ENCODE measurements around the gene TTC28. TPM values are rescaled to one million over a fixed set of nuclear protein-coding genes. Genes with fewer than 3 reads are reported as not detected.

Gene TTC28
- polyA plus RNA-seq, 3 donors from 2014 or later, result 0.03 to 0.65 TPM; not detected in 1

- no peaks in the 10 kb centered on the region for H3K36me3 Mint-ChIP-seq
- peaks cover 0 to 6% (median 3%) of the 10 kb centered on the region in 3 donors for H3K27me3 Mint-ChIP-seq (ENCODE audit: low read depth in 3 of 3)
- H3K4me3 Mint-ChIP-seq, result no peak overlapping the region
- DNase-seq, result no peak
- no peaks in the 10 kb centered on the region for H3K4me1 Mint-ChIP-seq
- no peak overlapping the region for H3K27ac Mint-ChIP-seq
- no peaks in the 10 kb centered on the region for H3K9me3 Mint-ChIP-seq
Measured at GRCh38 chr22:28259774-28260312, 419.8 kb downstream of the TTC28 start.

DNA sequence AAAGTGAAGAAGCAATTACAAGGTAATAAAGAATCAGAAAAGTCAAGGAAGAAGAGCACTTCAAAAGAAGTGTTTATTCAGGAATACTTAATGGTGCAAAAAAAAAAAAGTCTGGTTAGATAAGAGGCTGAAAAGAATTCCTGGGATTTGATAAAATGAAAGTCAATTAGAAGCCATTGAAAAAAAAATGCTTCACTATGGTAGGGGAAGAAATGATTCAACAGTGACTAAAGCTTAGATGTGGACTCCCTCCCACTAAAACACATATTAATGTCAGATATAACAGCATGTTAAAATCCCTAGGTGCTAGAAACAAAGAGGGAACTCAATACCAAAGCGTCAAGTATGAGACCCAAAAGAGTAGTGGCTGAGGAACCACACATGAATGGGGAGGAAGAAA, 425.2 kb downstream of the TTC28 start:
- H3K9me3 Mint-ChIP-seq, result no peaks in the 10 kb centered on the region
- no peak overlapping the region for H3K4me3 Mint-ChIP-seq
- peaks cover 0 to 4% (median 4%) of the 10 kb centered on the region in 3 donors for H3K27me3 Mint-ChIP-seq (ENCODE audit: low read depth in 3 of 3)
- no peaks in the 10 kb centered on the region for H3K4me1 Mint-ChIP-seq
- no peak overlapping the region for H3K27ac Mint-ChIP-seq
- H3K36me3 Mint-ChIP-seq, result no peaks in the 10 kb centered on the region
- DNase-seq, result no peak

DNA sequence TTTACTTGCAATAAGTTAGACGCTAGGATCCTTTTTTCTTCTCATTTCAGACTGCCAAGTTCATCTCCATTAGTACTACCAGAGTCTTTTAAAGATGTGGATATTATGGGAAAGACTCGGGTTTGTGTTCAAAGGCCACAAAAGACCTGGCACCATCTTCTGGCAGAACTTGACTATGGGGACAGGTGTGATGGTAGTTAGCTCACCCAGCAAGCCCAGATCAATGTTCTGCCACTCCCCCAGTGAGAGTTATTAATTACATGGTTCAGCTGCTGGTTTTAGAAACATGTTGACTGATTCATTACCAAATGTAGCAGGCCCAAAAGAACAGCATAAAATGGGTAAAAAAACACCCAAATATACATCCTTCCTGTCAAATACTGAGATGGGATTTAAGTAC, 427.1 kb downstream of the TTC28 start:
- no peaks in the 10 kb centered on the region for H3K4me1 Mint-ChIP-seq
- H3K4me3 Mint-ChIP-seq, result no peak overlapping the region
- peaks cover 0 to 4% (median 4%) of the 10 kb centered on the region in 3 donors for H3K27me3 Mint-ChIP-seq (ENCODE audit: low read depth in 3 of 3)
- H3K27ac Mint-ChIP-seq, result no peak overlapping the region
- no peaks in the 10 kb centered on the region for H3K36me3 Mint-ChIP-seq
- DNase-seq, result no peak
- no peaks in the 10 kb centered on the region for H3K9me3 Mint-ChIP-seq

- Mint-ChIP-seq H3K27ac (no peak overlapping the region), H3K36me3 (no peaks in the 10 kb centered on the region), H3K4me1 (no peaks in the 10 kb centered on the region), H3K4me3 (no peak overlapping the region), H3K9me3 (no peaks in the 10 kb centered on the region), H3K27me3 (ENCODE audit: low read depth in 3 of 3) (peaks cover 0 to 5% (median 4%) of the 10 kb centered on the region in 3 donors)
- no peak for DNase-seq
Measured at GRCh38 chr22:28250036-28250695, 429.5 kb downstream of the TTC28 start.

DNA sequence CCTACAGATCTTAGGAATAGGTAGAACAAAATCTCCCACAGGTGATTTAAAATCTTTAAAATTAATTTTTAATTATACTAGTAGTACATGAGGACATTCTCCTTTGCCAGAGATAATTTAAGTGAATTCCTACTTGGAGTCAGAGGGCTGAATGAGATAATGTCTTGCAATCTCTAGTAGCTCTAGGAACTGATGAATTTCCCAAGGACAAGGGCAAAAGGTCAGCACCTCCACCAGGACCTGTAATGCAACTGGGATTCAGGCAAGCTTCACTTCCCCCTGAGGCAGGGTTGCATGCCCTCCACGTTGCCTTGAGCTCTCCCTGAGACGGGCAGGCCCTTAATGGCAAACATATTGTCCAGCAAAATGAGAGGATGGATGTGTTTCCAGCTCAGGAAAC, 430.2 kb downstream of the TTC28 start:
- no peak for DNase-seq
- peaks cover 0 to 5% (median 4%) of the 10 kb centered on the region in 3 donors for H3K27me3 Mint-ChIP-seq (ENCODE audit: low read depth in 3 of 3)
- no peak overlapping the region for H3K4me3 Mint-ChIP-seq
- H3K4me1 Mint-ChIP-seq, result no peaks in the 10 kb centered on the region
- no peaks in the 10 kb centered on the region for H3K9me3 Mint-ChIP-seq
- no peaks in the 10 kb centered on the region for H3K36me3 Mint-ChIP-seq
- no peak overlapping the region for H3K27ac Mint-ChIP-seq

DNA sequence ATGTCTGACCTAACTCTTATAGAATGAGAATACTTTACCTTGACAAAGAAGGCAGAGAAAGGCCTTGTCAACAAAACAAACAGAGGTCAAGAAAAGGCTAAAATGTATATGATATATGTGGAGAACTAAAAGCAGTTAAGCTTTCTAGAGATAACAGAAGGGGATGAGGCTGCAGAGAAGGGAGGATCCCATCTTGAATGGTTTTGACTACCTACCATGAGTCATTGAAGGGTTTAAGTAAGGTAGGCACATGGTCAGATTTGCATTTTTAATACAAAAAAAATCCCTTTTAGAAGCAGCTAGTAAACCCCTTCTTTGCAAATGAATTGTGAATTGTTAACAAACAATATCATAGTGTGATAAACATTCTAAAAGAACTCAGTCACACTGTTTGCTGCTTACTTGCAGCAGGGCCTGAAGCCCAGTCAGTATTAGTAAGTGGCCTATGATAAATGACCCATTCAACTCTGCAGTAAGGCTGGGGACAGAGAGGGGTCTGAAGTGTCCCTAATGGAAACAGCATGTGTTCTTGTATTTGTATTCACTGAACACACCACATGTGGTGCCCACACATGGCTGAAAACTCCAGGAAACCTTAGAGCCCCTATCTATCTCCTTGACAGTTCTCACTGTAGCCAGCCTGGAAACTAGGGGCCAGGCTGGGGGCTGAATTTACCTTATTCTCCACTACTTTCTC, 431.8 kb downstream of the TTC28 start:
- no peaks in the 10 kb centered on the region for H3K36me3 Mint-ChIP-seq
- no peaks in the 10 kb centered on the region for H3K4me1 Mint-ChIP-seq
- H3K27ac Mint-ChIP-seq, result no peak overlapping the region
- DNase-seq, result no peak
- H3K27me3 Mint-ChIP-seq (ENCODE audit: low read depth in 3 of 3), result peaks cover 0 to 9% (median 5%) of the 10 kb centered on the region in 3 donors
- no peak overlapping the region for H3K4me3 Mint-ChIP-seq
- no peaks in the 10 kb centered on the region for H3K9me3 Mint-ChIP-seq

DNA sequence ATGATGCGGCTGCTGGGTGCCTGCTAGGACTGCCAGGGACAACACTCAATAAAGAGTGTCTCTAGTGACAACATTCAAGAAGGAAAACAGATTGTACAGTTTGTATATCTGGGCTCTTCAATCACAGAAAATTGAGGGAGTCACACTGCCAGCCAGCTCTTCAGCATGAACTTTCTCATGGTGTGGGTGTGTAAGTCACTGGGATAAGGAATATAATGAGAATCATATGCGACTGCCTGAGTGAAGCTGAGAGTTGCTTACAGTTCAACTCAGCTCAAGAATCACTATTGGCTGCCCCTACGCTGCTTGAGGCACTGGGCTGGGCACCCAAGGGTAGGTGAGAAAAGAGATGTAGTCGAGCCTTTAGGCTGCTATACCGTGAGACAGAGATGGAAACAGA, 432.5 kb downstream of the TTC28 start:
- Mint-ChIP-seq H3K27ac (no peak overlapping the region), H3K4me3 (no peak overlapping the region), H3K9me3 (no peaks in the 10 kb centered on the region), H3K27me3 (ENCODE audit: low read depth in 3 of 3) (peaks cover 0 to 9% (median 5%) of the 10 kb centered on the region in 3 donors), H3K4me1 (no peaks in the 10 kb centered on the region), H3K36me3 (no peaks in the 10 kb centered on the region)
- no peak for DNase-seq

GRCh38 chr22:28246397-28246796, 433.2 kb downstream of the TTC28 start:
- no peak for DNase-seq
- H3K36me3 Mint-ChIP-seq, result no peaks in the 10 kb centered on the region
- H3K27ac Mint-ChIP-seq, result no peak overlapping the region
- H3K4me1 Mint-ChIP-seq, result no peaks in the 10 kb centered on the region
- H3K4me3 Mint-ChIP-seq, result no peak overlapping the region
- no peaks in the 10 kb centered on the region for H3K9me3 Mint-ChIP-seq
- peaks cover 0 to 9% (median 5%) of the 10 kb centered on the region in 3 donors for H3K27me3 Mint-ChIP-seq (ENCODE audit: low read depth in 3 of 3)

- Mint-ChIP-seq H3K4me3 (no peak overlapping the region), H3K4me1 (no peaks in the 10 kb centered on the region), H3K36me3 (no peaks in the 10 kb centered on the region), H3K9me3 (no peaks in the 10 kb centered on the region), H3K27ac (no peak overlapping the region), H3K27me3 (ENCODE audit: low read depth in 3 of 3) (peaks cover 0 to 9% (median 6%) of the 10 kb centered on the region in 3 donors)
- no peak for DNase-seq
Measured at GRCh38 chr22:28245579-28246224, 433.9 kb downstream of the TTC28 start.

- H3K36me3 Mint-ChIP-seq, result no peaks in the 10 kb centered on the region
Measured at GRCh38 chr22:28244757-28245156, 434.9 kb downstream of the TTC28 start.

DNA sequence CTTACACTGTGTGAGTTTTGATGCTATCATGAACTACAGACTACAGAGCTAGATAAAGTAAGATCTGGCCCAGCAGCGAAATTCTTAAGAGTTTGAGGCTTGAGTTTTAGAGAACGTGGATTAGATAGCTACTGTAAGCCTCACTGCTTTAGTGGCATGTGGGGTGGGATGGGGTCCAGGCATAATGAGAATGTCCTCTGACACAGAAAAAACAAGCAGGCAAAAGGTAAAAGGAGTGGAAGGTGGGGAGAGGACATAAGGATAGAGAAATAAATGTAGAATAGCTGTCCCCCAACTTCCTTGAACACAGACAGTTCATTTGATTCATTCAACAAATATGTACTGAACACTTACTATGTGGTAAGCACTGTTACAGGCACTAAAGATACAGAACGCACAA, 436.1 kb downstream of the TTC28 start:
- DNase-seq, result no peak
- Mint-ChIP-seq H3K27ac (no peak overlapping the region), H3K27me3 (ENCODE audit: low read depth in 3 of 3) (peaks cover 0 to 13% (median 9%) of the 10 kb centered on the region in 3 donors), H3K4me3 (no peak overlapping the region), H3K4me1 (no peaks in the 10 kb centered on the region), H3K9me3 (no peaks in the 10 kb centered on the region), H3K36me3 (no peaks in the 10 kb centered on the region)

More at GRCh38 chr22:28244757-28245156, 434.9 kb downstream of the TTC28 start:
- H3K27me3 Mint-ChIP-seq (ENCODE audit: low read depth in 3 of 3), result peaks cover 0 to 12% (median 7%) of the 10 kb centered on the region in 3 donors
- DNase-seq, result no peak
- no peaks in the 10 kb centered on the region for H3K9me3 Mint-ChIP-seq
- H3K4me1 Mint-ChIP-seq, result no peaks in the 10 kb centered on the region
- H3K4me3 Mint-ChIP-seq, result no peak overlapping the region
- no peak overlapping the region for H3K27ac Mint-ChIP-seq

GRCh38 chr22:28241656-28242290, 437.9 kb downstream of the TTC28 start:
- Mint-ChIP-seq H3K27me3 (ENCODE audit: low read depth in 3 of 3) (peaks cover 0 to 13% (median 8%) of the 10 kb centered on the region in 3 donors), H3K4me3 (no peak overlapping the region), H3K4me1 (no peaks in the 10 kb centered on the region), H3K9me3 (no peaks in the 10 kb centered on the region), H3K27ac (no peak overlapping the region), H3K36me3 (no peaks in the 10 kb centered on the region)
- no peak for DNase-seq

GRCh38 chr22:28239941-28240340, 439.7 kb downstream of the TTC28 start:
- H3K4me1 Mint-ChIP-seq, result no peaks in the 10 kb centered on the region
- H3K36me3 Mint-ChIP-seq, result no peaks in the 10 kb centered on the region
- peaks cover 0 to 11% (median 10%) of the 10 kb centered on the region in 3 donors for H3K27me3 Mint-ChIP-seq (ENCODE audit: low read depth in 3 of 3)
- no peak for DNase-seq
- no peak overlapping the region for H3K4me3 Mint-ChIP-seq
- no peak overlapping the region for H3K27ac Mint-ChIP-seq
- H3K9me3 Mint-ChIP-seq, result no peaks in the 10 kb centered on the region

- Mint-ChIP-seq H3K27me3 (ENCODE audit: low read depth in 3 of 3) (peaks cover 0 to 9% (median 6%) of the 10 kb centered on the region in 3 donors), H3K27ac (no peak overlapping the region), H3K4me3 (no peak overlapping the region), H3K9me3 (no peaks in the 10 kb centered on the region), H3K36me3 (no peaks in the 10 kb centered on the region), H3K4me1 (no peaks in the 10 kb centered on the region)
- DNase-seq, result no peak
Measured at GRCh38 chr22:28237783-28238182, 441.9 kb downstream of the TTC28 start.
